ENCODE results near the gene ACSS1. TPM values are rescaled to one million over a fixed set of nuclear protein-coding genes. Genes with fewer than 3 reads are reported as not detected.

The ACSS1 gene
- total and polyA plus RNA-seq, 2 of the 8 experiments (the other 6 are each of a cell fraction or from before 2014, with no cell fraction given): 2.6 to 3.4 TPM

GRCh38 chr20:25053255-25054031 lies 4.5 kb downstream of the ACSS1 start (continued):
- TF ChIP-seq BRCA1 (IDR thresholded peaks at IDR 0.05; ENCODE audit: low read depth, low read length): no peak
- no peak for TF ChIP-seq TEAD4 (IDR thresholded peaks at IDR 0.05; ENCODE audit: low read depth, low read length)
- TF ChIP-seq SAP30 (IDR thresholded peaks at IDR 0.05; ENCODE audit: insufficient read depth, insufficient replicate concordance, low read length): no peak
- no peak for TF ChIP-seq KDM1A (IDR thresholded peaks at IDR 0.05; ENCODE audit: borderline replicate concordance, low read length)
- TF ChIP-seq CEBPB (IDR thresholded peaks at IDR 0.05; ENCODE audit: low read depth, low read length): no peak
- no peak for TF ChIP-seq RAD21 (IDR thresholded peaks at IDR 0.05 in 1 of 2, conservative IDR thresholded peaks at IDR 0.05 in 1 of 2; ENCODE audit: low read depth in 2 of 2, low read length in 2 of 2)
